Mesothelial cell of epicardium (in vitro differentiated cells): ENCODE data around the gene FASTKD3. TPM values are rescaled to one million over a fixed set of nuclear protein-coding genes. Genes with fewer than 3 reads are reported as not detected.
A peak's percentile ranks its signal among the peaks of the same experiment; 100 is the strongest.

Source experiments
- DNase-seq, 2 experiments: peaks; one replicate each; pipeline ENCODE4 v3.0.0; 2021; ENCODE audit warnings: low spot score in 2 of 2; ENCODE audit not compliant: unreplicated experiment in 2 of 2
- H3K27ac Mint-ChIP-seq: 2 replicates; pipeline ENCODE4 v1.8.0; 2021; ENCODE audit warnings: mixed read lengths
- H3K27me3 Mint-ChIP-seq: 2 replicates; pipeline ENCODE4 v1.8.0; 2021; ENCODE audit warnings: low read depth, mixed read lengths
- H3K36me3 Mint-ChIP-seq: 2 replicates; pipeline ENCODE4 v1.8.0; 2021; ENCODE audit warnings: mixed read lengths
- H3K4me1 Mint-ChIP-seq: 2 replicates; pipeline ENCODE4 v1.8.0; 2021; ENCODE audit warnings: mixed read lengths
- H3K4me3 Mint-ChIP-seq: 2 replicates; pipeline ENCODE4 v1.8.0; 2021; ENCODE audit warnings: mild to moderate bottlenecking, moderate library complexity, mixed read lengths
- H3K9me3 Mint-ChIP-seq: 2 replicates; pipeline ENCODE4 v1.8.0; 2021; ENCODE audit warnings: mixed read lengths
- total RNA-seq: library from RNA; stranded (reverse); gene quantifications from 3 replicates; pipeline ENCODE4 v1.2.1, GENCODE V29; 2021
- TF ChIP-seq, protein P1 (sequence below): fragments of 200-600 bp; sonication (generic); IDR thresholded peaks from one replicate; pipeline ENCODE4 v1.5.0; 2021; ENCODE audit warnings: antibody characterized with exemption; ENCODE audit not compliant: unreplicated experiment

The FASTKD3 gene
- total RNA-seq, 1 donor from 2014 or later, result 10.3 TPM

DNA sequence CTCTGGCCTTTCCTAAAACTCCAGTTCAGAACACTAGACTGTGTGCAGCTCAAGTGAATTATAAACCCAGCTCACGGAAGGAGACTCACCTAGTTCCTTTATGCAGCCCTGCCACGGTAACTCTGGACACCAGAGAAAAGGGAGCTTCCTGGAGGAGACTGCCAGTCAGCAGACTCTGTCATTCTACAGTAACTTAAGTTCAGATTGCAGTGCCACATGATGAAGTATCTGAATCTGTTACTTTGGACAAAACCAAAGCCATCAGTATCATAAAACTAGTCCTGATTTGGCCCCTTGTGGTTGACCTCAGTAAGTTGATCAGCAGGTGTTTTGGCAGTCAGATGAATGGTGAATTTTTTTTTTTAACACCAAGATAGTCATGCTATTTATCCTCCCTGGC lies 2.8 kb upstream of the FASTKD3 start:
- TF ChIP-seq, protein P1, sequence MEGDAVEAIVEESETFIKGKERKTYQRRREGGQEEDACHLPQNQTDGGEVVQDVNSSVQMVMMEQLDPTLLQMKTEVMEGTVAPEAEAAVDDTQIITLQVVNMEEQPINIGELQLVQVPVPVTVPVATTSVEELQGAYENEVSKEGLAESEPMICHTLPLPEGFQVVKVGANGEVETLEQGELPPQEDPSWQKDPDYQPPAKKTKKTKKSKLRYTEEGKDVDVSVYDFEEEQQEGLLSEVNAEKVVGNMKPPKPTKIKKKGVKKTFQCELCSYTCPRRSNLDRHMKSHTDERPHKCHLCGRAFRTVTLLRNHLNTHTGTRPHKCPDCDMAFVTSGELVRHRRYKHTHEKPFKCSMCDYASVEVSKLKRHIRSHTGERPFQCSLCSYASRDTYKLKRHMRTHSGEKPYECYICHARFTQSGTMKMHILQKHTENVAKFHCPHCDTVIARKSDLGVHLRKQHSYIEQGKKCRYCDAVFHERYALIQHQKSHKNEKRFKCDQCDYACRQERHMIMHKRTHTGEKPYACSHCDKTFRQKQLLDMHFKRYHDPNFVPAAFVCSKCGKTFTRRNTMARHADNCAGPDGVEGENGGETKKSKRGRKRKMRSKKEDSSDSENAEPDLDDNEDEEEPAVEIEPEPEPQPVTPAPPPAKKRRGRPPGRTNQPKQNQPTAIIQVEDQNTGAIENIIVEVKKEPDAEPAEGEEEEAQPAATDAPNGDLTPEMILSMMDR, result no peak
- no peak for DNase-seq
- peaks cover 26% of the 10 kb centered on the region for H3K4me1 Mint-ChIP-seq
- peaks cover 10% of the 10 kb centered on the region for H3K36me3 Mint-ChIP-seq
- H3K9me3 Mint-ChIP-seq, result no peaks in the 10 kb centered on the region
- no peak overlapping the region for H3K27ac Mint-ChIP-seq
- no peak overlapping the region for H3K4me3 Mint-ChIP-seq
- no peaks in the 10 kb centered on the region for H3K27me3 Mint-ChIP-seq

DNA sequence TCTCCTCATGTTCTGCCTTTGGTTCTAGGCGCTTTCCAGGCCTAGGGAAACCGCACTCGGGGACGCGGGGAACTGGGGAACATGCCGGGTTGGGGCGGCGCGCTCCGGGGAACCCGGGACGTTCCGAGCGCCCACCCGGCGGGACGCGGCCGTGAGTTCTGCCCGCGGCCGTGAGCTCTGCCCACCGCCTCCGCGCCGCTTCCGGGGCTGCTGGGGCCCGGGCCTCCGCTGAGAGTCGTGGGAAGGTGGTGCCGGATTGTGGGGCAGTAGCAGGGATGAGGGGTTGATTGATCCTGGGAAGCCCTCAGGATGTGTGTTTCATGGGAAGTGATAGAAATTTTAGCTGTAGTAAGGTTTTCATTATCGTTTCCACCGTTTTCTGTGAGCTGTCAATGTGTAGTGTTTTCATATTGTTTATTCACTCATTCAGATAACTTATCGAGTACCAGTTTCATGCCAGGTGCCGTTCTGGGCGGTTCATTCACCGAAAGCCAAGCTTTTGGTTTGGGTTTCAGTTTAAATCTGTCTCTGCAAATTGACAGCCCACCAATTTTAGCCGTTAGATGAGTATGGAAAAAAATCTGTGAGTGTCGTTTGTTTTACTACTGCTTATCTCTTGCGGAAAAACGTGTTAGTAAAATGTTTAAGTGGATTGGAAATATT lies 774 bp upstream of the FASTKD3 start:
- Mint-ChIP-seq H3K9me3 (no peaks in the 10 kb centered on the region), H3K27me3 (no peaks in the 10 kb centered on the region), H3K4me3 (peak overlapping the region; percentile 85), H3K27ac (peak overlapping the region; percentile 31), H3K36me3 (peaks cover 5% of the 10 kb centered on the region), H3K4me1 (peaks cover 32% of the 10 kb centered on the region)
- TF ChIP-seq, protein P1, result no peak
- peak; percentile 27 to 50 for DNase-seq

DNA sequence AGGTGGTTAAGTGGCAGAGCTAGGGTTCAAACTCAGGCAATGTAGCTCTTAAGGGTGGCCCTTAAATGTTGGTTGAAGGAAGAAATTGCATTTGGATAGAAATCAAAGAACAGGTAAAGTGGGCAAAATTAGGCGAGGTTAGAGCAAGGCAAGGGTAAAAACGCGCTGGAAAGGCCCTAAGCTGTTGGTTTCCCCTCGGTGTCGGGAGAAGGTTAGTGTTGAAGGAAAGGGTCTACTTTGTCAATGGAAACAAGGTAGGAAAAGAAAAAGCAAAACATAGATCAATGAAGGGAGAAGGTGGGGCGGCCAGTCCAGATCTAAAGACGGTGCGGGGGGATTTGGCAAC lies 431 bp downstream of the FASTKD3 start:
- Mint-ChIP-seq H3K4me1 (peaks cover 32% of the 10 kb centered on the region), H3K27ac (peak overlapping the region; percentile 31), H3K4me3 (peak overlapping the region; percentile 85), H3K9me3 (no peaks in the 10 kb centered on the region), H3K27me3 (no peaks in the 10 kb centered on the region), H3K36me3 (peaks cover 3% of the 10 kb centered on the region)
- DNase-seq, result no peak
- TF ChIP-seq, protein P1, result no peak

DNA sequence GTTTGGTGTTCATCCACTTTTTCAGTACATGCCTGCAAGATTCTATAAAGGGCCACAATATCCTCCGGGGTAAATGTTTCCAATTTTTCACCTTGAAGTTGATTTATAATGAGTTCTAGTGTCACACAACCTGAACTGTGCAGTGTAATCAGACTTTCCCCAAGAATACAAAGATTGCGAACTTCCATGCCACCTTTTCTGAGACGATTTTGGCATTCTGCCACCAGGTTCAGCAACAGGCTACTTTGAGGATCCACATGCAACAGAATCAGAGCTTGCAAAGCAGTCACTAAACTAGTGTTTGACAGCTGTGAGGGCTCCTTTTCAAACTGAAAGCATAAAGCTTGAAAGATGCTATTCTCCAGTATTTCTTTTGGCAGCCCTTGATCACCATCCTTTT lies 1.6 kb downstream of the FASTKD3 start:
- H3K36me3 Mint-ChIP-seq, result peaks cover 3% of the 10 kb centered on the region
- no peaks in the 10 kb centered on the region for H3K9me3 Mint-ChIP-seq
- DNase-seq, result no peak
- H3K27ac Mint-ChIP-seq, result no peak overlapping the region
- TF ChIP-seq, protein P1, result no peak
- H3K27me3 Mint-ChIP-seq, result no peaks in the 10 kb centered on the region
- H3K4me1 Mint-ChIP-seq, result peaks cover 32% of the 10 kb centered on the region
- no peak overlapping the region for H3K4me3 Mint-ChIP-seq

DNA sequence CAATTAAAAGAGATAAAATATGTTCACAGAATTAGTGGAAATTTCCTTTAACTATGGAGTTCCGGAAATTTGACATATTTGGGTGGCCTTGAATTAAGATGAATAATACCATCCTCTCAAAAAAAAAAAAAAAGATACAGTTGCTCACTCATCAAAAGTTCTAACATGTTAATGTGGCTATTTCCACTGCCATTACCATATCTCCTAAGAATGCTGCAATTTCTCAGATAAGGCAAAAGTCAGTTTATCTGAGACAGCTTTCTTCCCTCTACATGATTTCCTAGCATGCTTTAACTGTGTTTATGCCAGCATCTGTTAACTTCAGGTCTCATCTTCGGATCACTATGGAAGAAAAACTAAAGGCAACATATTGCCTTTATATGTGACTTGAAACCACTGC lies 2.6 kb downstream of the FASTKD3 start:
- H3K9me3 Mint-ChIP-seq, result no peaks in the 10 kb centered on the region
- peaks cover 32% of the 10 kb centered on the region for H3K4me1 Mint-ChIP-seq
- H3K36me3 Mint-ChIP-seq, result peaks cover 6% of the 10 kb centered on the region
- no peaks in the 10 kb centered on the region for H3K27me3 Mint-ChIP-seq
- DNase-seq, result no peak
- H3K27ac Mint-ChIP-seq, result no peak overlapping the region
- TF ChIP-seq, protein P1, result no peak
- H3K4me3 Mint-ChIP-seq, result no peak overlapping the region
